HepG2 (cell line): ENCODE data around the gene NSFL1C. TPM values are rescaled to one million over a fixed set of nuclear protein-coding genes. Genes with fewer than 3 reads are reported as not detected.
A peak's percentile ranks its signal among the peaks of the same experiment; 100 is the strongest.

Experiments used
- ATAD3A ChIP-seq: sonication (generic); formaldehyde crosslinking; IDR thresholded peaks from 2 replicates; pipeline ENCODE4 v1.4.0; 2020; ENCODE audit warnings: missing genetic modification reagents
- CC2D1A ChIP-seq: sonication (generic); formaldehyde crosslinking; IDR thresholded peaks from 2 replicates; pipeline ENCODE4 v1.8.1; 2023; ENCODE audit warnings: mild to moderate bottlenecking, missing genetic modification reagents
- CCAR2 ChIP-seq: fragments of 200-400 bp; formaldehyde crosslinking; optimal IDR thresholded peaks from 2 replicates; pipeline ENCODE3; 2018; ENCODE audit warnings: low read depth, mild to moderate bottlenecking, low read length, moderate library complexity
- HDAC1 ChIP-seq: sonication (generic); formaldehyde crosslinking; IDR thresholded peaks from 2 replicates; pipeline ENCODE4 v1.5.1; 2020; ENCODE audit warnings: mild to moderate bottlenecking, missing genetic modification reagents
- HNRNPK ChIP-seq: fragments of 200-400 bp; formaldehyde crosslinking; IDR thresholded peaks from 2 replicates; pipeline ENCODE4 v1.6.1; 2018; ENCODE audit warnings: low read length, low read depth, moderate library complexity, mild to moderate bottlenecking; ENCODE audit not compliant: poor library complexity, severe bottlenecking
- MXD4 ChIP-seq: IDR thresholded peaks from 2 replicates; pipeline ENCODE4 v1.6.1; 2016; ENCODE audit warnings: mild to moderate bottlenecking, missing biosample characterization, missing genetic modification reagents
- NKX3-1 ChIP-seq: sonication (generic); formaldehyde crosslinking; IDR thresholded peaks from 2 replicates; pipeline ENCODE4 v1.5.0; 2020; ENCODE audit warnings: missing genetic modification reagents
- RCOR2 ChIP-seq: IDR thresholded peaks from 2 replicates; pipeline ENCODE4 v1.6.1; 2016; ENCODE audit warnings: missing biosample characterization, missing genetic modification reagents
- RFX1 ChIP-seq: fragments of 450-650 bp; IDR thresholded peaks from 2 replicates; pipeline ENCODE4 v1.6.1; 2017
- SATB2 ChIP-seq: sonication (generic); formaldehyde crosslinking; IDR thresholded peaks from 2 replicates; pipeline ENCODE4 v1.5.0; 2020; ENCODE audit warnings: missing genetic modification reagents
- SNRNP70 ChIP-seq: fragments of 200-400 bp; formaldehyde crosslinking; IDR thresholded peaks from 2 replicates; pipeline ENCODE4 v1.6.1; 2017; ENCODE audit warnings: mild to moderate bottlenecking, low read depth, low read length, moderate library complexity
- TAF15 ChIP-seq: fragments of 200-400 bp; formaldehyde crosslinking; IDR thresholded peaks from one replicate; pipeline ENCODE4 v1.6.1; 2018; ENCODE audit warnings: mild to moderate bottlenecking, low read depth, low read length; ENCODE audit not compliant: poor library complexity, severe bottlenecking
- TBL1XR1 ChIP-seq: fragments of 150-350 bp; IDR thresholded peaks from 2 replicates; pipeline ENCODE4 v1.6.1; 2014; ENCODE audit warnings: borderline replicate concordance, low read length; ENCODE audit not compliant: partially characterized antibody
- TBP ChIP-seq: sonication (generic); formaldehyde crosslinking; IDR thresholded peaks from 2 replicates; pipeline ENCODE4 v1.5.0; 2020; ENCODE audit warnings: missing genetic modification reagents
- WIZ ChIP-seq: sonication (generic); formaldehyde crosslinking; IDR thresholded peaks from 2 replicates; pipeline ENCODE4 v1.5.1; 2020; ENCODE audit warnings: mild to moderate bottlenecking, missing genetic modification reagents
- YEATS4 ChIP-seq: sonication (generic); formaldehyde crosslinking; IDR thresholded peaks from 2 replicates; pipeline ENCODE4 v1.4.0; 2020; ENCODE audit warnings: missing genetic modification reagents, borderline replicate concordance
- ZBTB21 ChIP-seq: sonication (generic); formaldehyde crosslinking; IDR thresholded peaks from 2 replicates; pipeline ENCODE4 v1.4.0; 2020; ENCODE audit warnings: missing genetic modification reagents
- ZFP41 ChIP-seq: sonication (generic); formaldehyde crosslinking; IDR thresholded peaks from 2 replicates; pipeline ENCODE4 v1.4.0; 2020; ENCODE audit warnings: mild to moderate bottlenecking, missing genetic modification reagents, borderline replicate concordance
- ZMYM2 ChIP-seq: sonication (generic); formaldehyde crosslinking; IDR thresholded peaks from 2 replicates; pipeline ENCODE4 v1.8.0; 2022; ENCODE audit warnings: mild to moderate bottlenecking, missing genetic modification reagents
- ZNF180 ChIP-seq: sonication (generic); formaldehyde crosslinking; IDR thresholded peaks from 2 replicates; pipeline ENCODE4 v1.4.0; 2020; ENCODE audit warnings: low read depth, missing genetic modification reagents, borderline replicate concordance
- ZNF235 ChIP-seq: sonication (generic); formaldehyde crosslinking; IDR thresholded peaks from 2 replicates; pipeline ENCODE4 v1.8.1; 2023; ENCODE audit warnings: mild to moderate bottlenecking, missing genetic modification reagents, borderline replicate concordance
- ZNF343 ChIP-seq: sonication (generic); formaldehyde crosslinking; IDR thresholded peaks from 2 replicates; pipeline ENCODE4 v1.4.0; 2020; ENCODE audit warnings: mild to moderate bottlenecking, missing genetic modification reagents
- ZNF354B ChIP-seq: sonication (generic); formaldehyde crosslinking; IDR thresholded peaks from 2 replicates; pipeline ENCODE4 v1.8.0; 2022; ENCODE audit warnings: mild to moderate bottlenecking, missing genetic modification reagents
- ZNF550 ChIP-seq: sonication (generic); formaldehyde crosslinking; IDR thresholded peaks from 2 replicates; pipeline ENCODE4 v1.4.0; 2020; ENCODE audit warnings: mild to moderate bottlenecking, missing genetic modification reagents, borderline replicate concordance
- ZNF766 ChIP-seq: sonication (generic); formaldehyde crosslinking; IDR thresholded peaks from 2 replicates; pipeline ENCODE4 v1.5.0; 2020; ENCODE audit warnings: missing genetic modification reagents, borderline replicate concordance
- ZNF891 ChIP-seq: sonication (generic); formaldehyde crosslinking; IDR thresholded peaks from 2 replicates; pipeline ENCODE4 v1.5.0; 2020; ENCODE audit warnings: mild to moderate bottlenecking, missing genetic modification reagents
- ZSCAN21 ChIP-seq: sonication (generic); formaldehyde crosslinking; IDR thresholded peaks from 2 replicates; pipeline ENCODE4 v1.8.0; 2022; ENCODE audit warnings: mild to moderate bottlenecking, missing genetic modification reagents, moderate library complexity, borderline replicate concordance
- polyA plus RNA-seq, 8 experiments: library from polyadenylated mRNA; depleted of rRNA in 3 of 8; stranded (reverse) in 7 of 8; unstranded in 1 of 8; fragments of >200 nt; fragmentation: Illumina TruSeq in 4 of 8; extraction: Trizol in 4 of 8; gene quantifications; 2 replicates each; pipeline versions ENCODE4 v1.2.1 to v1.2.3, GENCODE V29; 2011 to 2016; ENCODE audit warnings: low read depth in 4 of 8, missing spikeins in 1 of 8, mixed read lengths in 1 of 8; ENCODE audit not compliant: insufficient read depth in 1 of 8
- total RNA-seq, 5 experiments: library from RNA; depleted of rRNA; stranded (reverse); fragments of >200 nt; fragmentation: Illumina TruSeq; extraction: Trizol; gene quantifications; 2 replicates each; pipeline ENCODE4 v1.2.3, GENCODE V29; 2016; ENCODE audit warnings: low read depth in 1 of 5
- TF ChIP-seq, protein P1 (sequence below): sonication (generic); formaldehyde crosslinking; IDR thresholded peaks from 2 replicates; pipeline ENCODE4 v1.4.0; 2020; ENCODE audit warnings: mild to moderate bottlenecking, missing genetic modification reagents
- TF ChIP-seq, protein P2 (sequence below): sonication (generic); formaldehyde crosslinking; IDR thresholded peaks from 2 replicates; pipeline ENCODE4 v1.4.0; 2020; ENCODE audit warnings: missing genetic modification reagents

NSFL1C gene
- total and polyA plus RNA-seq, 2 of the 13 experiments (the other 11 are each of a cell fraction or from before 2014, with no cell fraction given), result 22.9 to 62.7 TPM

DNA sequence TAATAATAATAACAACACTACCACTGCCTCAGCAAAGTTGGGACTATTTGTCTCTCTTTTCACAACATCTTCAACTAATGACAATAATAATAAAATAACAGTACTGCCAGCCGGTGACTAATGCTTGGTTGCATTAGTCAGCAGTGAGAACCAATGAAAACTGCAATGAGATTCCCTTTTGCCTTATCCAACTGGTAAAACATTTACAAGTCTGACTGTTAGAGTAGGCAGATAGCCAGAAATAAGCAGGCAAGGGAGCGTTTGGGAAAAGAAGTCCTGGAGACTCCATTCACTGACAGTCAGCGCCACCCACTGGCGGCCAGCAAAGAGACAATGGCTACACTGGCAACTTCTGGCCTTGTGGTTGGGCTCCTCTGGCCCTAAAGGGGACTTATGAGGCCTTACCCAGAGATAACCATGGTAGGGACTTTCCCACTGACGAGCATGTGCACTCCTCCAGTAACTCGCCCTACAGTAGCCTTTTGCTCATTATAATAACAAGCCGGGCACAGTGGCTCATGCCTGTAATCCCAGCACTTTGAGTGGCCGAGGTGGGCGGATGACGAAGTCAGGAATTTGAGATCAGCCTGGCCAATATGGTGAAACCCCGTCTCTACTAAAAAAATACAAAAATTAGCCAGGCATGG is 3.4 kb upstream of the NSFL1C start (continued):
- TF ChIP-seq CC2D1A (CRISPR knock-in tag), result no peak
- no peak for TF ChIP-seq ZNF235 (CRISPR knock-in tag)
- TF ChIP-seq ZNF891 (CRISPR knock-in tag), result peak; percentile 53; the same call in 1 of the 2 replicates
- TF ChIP-seq ZMYM2 (CRISPR knock-in tag), result no peak
- no peak for TF ChIP-seq TBP (CRISPR knock-in tag)
- peak; percentile 40; the same call in 1 of the 2 replicates for TF ChIP-seq ATAD3A (CRISPR knock-in tag)
- TF ChIP-seq WIZ, result no peak
- TF ChIP-seq ZNF343, result no peak
- no peak for TF ChIP-seq ZSCAN21 (CRISPR knock-in tag)
- peak; percentile 31 for TF ChIP-seq TBL1XR1
- peak; percentile 64; the same call in 1 of the 2 replicates for TF ChIP-seq ZFP41 (CRISPR knock-in tag)
- TF ChIP-seq SATB2 (CRISPR knock-in tag), result no peak
- TF ChIP-seq HNRNPK, result no peak
- no peak for TF ChIP-seq ZNF354B (CRISPR knock-in tag)
- TF ChIP-seq MXD4 (CRISPR knock-in tag), result peak; percentile 80
- TF ChIP-seq, protein P1, sequence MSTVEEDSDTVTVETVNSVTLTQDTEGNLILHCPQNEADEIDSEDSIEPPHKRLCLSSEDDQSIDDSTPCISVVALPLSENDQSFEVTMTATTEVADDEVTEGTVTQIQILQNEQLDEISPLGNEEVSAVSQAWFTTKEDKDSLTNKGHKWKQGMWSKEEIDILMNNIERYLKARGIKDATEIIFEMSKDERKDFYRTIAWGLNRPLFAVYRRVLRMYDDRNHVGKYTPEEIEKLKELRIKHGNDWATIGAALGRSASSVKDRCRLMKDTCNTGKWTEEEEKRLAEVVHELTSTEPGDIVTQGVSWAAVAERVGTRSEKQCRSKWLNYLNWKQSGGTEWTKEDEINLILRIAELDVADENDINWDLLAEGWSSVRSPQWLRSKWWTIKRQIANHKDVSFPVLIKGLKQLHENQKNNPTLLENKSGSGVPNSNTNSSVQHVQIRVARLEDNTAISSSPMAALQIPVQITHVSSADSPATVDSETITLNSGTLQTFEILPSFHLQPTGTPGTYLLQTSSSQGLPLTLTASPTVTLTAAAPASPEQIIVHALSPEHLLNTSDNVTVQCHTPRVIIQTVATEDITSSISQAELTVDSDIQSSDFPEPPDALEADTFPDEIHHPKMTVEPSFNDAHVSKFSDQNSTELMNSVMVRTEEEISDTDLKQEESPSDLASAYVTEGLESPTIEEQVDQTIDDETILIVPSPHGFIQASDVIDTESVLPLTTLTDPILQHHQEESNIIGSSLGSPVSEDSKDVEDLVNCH, result no peak
- TF ChIP-seq RFX1, result no peak
- TF ChIP-seq SNRNP70, result no peak
- no peak for TF ChIP-seq TAF15
- TF ChIP-seq ZBTB21 (CRISPR knock-in tag), result no peak
- no peak; the same call in 1 of the 2 replicates for TF ChIP-seq HDAC1 (CRISPR knock-in tag)
- no peak for TF ChIP-seq ZNF180
- no peak for TF ChIP-seq ZNF766 (CRISPR knock-in tag)
- no peak for TF ChIP-seq CCAR2
- no peak for TF ChIP-seq RCOR2
- peak; percentile 86; the same call in 1 of the 2 replicates for TF ChIP-seq ZNF550 (CRISPR knock-in tag)
- peak; percentile 40; the same call in 1 of the 2 replicates for TF ChIP-seq NKX3-1
- TF ChIP-seq YEATS4 (CRISPR knock-in tag), result peak; percentile 58; the same call in 1 of the 2 replicates
- TF ChIP-seq, protein P2, sequence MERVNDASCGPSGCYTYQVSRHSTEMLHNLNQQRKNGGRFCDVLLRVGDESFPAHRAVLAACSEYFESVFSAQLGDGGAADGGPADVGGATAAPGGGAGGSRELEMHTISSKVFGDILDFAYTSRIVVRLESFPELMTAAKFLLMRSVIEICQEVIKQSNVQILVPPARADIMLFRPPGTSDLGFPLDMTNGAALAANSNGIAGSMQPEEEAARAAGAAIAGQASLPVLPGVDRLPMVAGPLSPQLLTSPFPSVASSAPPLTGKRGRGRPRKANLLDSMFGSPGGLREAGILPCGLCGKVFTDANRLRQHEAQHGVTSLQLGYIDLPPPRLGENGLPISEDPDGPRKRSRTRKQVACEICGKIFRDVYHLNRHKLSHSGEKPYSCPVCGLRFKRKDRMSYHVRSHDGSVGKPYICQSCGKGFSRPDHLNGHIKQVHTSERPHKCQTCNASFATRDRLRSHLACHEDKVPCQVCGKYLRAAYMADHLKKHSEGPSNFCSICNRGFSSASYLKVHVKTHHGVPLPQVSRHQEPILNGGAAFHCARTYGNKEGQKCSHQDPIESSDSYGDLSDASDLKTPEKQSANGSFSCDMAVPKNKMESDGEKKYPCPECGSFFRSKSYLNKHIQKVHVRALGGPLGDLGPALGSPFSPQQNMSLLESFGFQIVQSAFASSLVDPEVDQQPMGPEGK, result peak; percentile 49
